Transverse colon (tissue), 4 donors: Measurements from ENCODE around the gene NLGN1. TPM values are rescaled to one million over a fixed set of nuclear protein-coding genes. Genes with fewer than 3 reads are reported as not detected.
"Not testable (repeated sequence)": the region's sequence is repeated elsewhere in the genome, so short reads cannot be mapped to it uniquely, and the experiment has no call there.

ENCODE experiments used
- DNase-seq: peaks from one replicate; pipeline ENCODE4 v3.0.0-alpha.2; 2019
- H3K27ac ChIP-seq, 4 donors: fragments of 200-600 bp; sonication (generic); 2 replicates each; pipeline ENCODE4 v1.5.1; 2016 to 2018; ENCODE audit warnings: inconsistent platforms in 4 of 4
- H3K27me3 ChIP-seq: fragments of 200-600 bp; sonication (generic); 2 replicates; pipeline ENCODE4 v1.5.1; 2017; ENCODE audit warnings: inconsistent platforms
- H3K36me3 ChIP-seq, 4 donors: fragments of 200-600 bp; sonication (generic); 2 replicates each; pipeline ENCODE4 v1.5.1; 2017 to 2019; ENCODE audit warnings: inconsistent platforms in 4 of 4
- H3K4me1 ChIP-seq, 4 donors: fragments of 200-600 bp; sonication (generic); 2 replicates each; pipeline ENCODE4 v1.5.1; 2017 to 2020; ENCODE audit warnings: inconsistent platforms in 4 of 4
- H3K4me3 ChIP-seq, 4 donors: fragments of 200-600 bp; sonication (generic); 1 replicate in 1 of 4; 2 replicates in 3 of 4; pipeline versions ENCODE4 v1.5.1 to v1.6.1; 2017 to 2019; ENCODE audit warnings: inconsistent platforms in 4 of 4
- H3K9me3 ChIP-seq, 2 donors: fragments of 200-600 bp; sonication (generic); 2 replicates each; pipeline ENCODE4 v1.5.1; 2017 to 2019; ENCODE audit warnings: inconsistent platforms in 2 of 2
- CTCF ChIP-seq, 5 experiments: fragments of 200-600 bp in 3 of 5; fragments of 450-650 bp in 2 of 5; sonication (generic) in 3 of 5; IDR thresholded peaks; 1 replicate in 2 of 5; 2 replicates in 3 of 5; pipeline ENCODE4 v1.5.1; 2016 to 2017; ENCODE audit warnings: antibody characterized with exemption in 5 of 5, inconsistent platforms in 3 of 5, mild to moderate bottlenecking in 2 of 5, moderate library complexity in 1 of 5
- EP300 ChIP-seq: sonication (generic); formaldehyde crosslinking; IDR thresholded peaks from one replicate; pipeline ENCODE4 v1.6.1; 2017; ENCODE audit warnings: antibody characterized with exemption, low read depth
- POLR2A ChIP-seq: fragments of 450-650 bp; IDR thresholded peaks from one replicate; pipeline ENCODE4 v1.6.1; 2016; ENCODE audit warnings: antibody characterized with exemption, mild to moderate bottlenecking, moderate library complexity
- POLR2AphosphoS5 ChIP-seq, 3 donors: sonication (generic); formaldehyde crosslinking; IDR thresholded peaks; one replicate each; pipeline ENCODE4 v1.6.1; 2016; ENCODE audit warnings: antibody characterized with exemption in 3 of 3
- WGBS, 2 donors: methylation state at CpG; one replicate each; pipeline ENCODE4 v1.1.5; 2018; ENCODE audit warnings: low coverage in 1 of 2; 5-methylcytosine and 5-hydroxymethylcytosine counted together
- in situ Hi-C, 4 donors: fragments of 200-750 bp; cut with MboI; loops; one replicate each; pipeline versions ENCODE4 v1.15.0 to v1.15.1; 2017; ENCODE audit warnings: low sequenced_read_pairs in 3 of 4, low pct_ligation_motif_present in 1 of 4, low pct_unique_long_range_greater_than_20kb in 1 of 4
- intact Hi-C: fragments of 100-400 bp; cut with DNase I; formaldehyde crosslinking; loops from one replicate; pipeline ENCODE4 v1.15.1; 2023; ENCODE audit warnings: low total_unique reads
- total RNA-seq, 4 donors: library from RNA; depleted of rRNA; stranded (reverse); fragments of >200 nt; gene quantifications; one replicate each; pipeline ENCODE4 v1.1.0, GENCODE V29; 2016

Gene NLGN1
- total RNA-seq, 4 donors from 2014 or later, result 0.40 to 5.2 (median 1.9) TPM; not detected in 1

GRCh38 chr3:173586166-173586565 is 188.6 kb downstream of the NLGN1 start:
- Histone ChIP-seq H3K4me3 (no peak overlapping the region), H3K27me3 (peaks cover 12% of the 10 kb centered on the region), H3K4me1 (no peaks in the 10 kb centered on the region), H3K9me3 (no peaks in the 10 kb centered on the region), H3K36me3 (no peaks in the 10 kb centered on the region), H3K27ac (no peak overlapping the region)
- in situ Hi-C loops (no loop called here), intact Hi-C loops (no loop called here)
- TF ChIP-seq CTCF (IDR thresholded peaks at IDR 0.05) (no peak), POLR2AphosphoS5 (IDR thresholded peaks at IDR 0.05) (no peak), EP300 (no peak), POLR2A (no peak)
- WGBS, 2 donors, result 56 to 65% methylated on average over 2 of the region's 2 CpGs
- DNase-seq, result no peak

- H3K36me3 ChIP-seq, result no peaks in the 10 kb centered on the region
- no peaks in the 10 kb centered on the region for H3K4me1 ChIP-seq
- intact Hi-C loops, result no loop called here
- in situ Hi-C loops, result no loop called here
- no peak overlapping the region for H3K4me3 ChIP-seq
- H3K27me3 ChIP-seq, result peaks cover 12% of the 10 kb centered on the region
- H3K27ac ChIP-seq, result no peak overlapping the region
- no peaks in the 10 kb centered on the region for H3K9me3 ChIP-seq
- no peak for TF ChIP-seq EP300
- TF ChIP-seq POLR2A, result no peak
- no peak for TF ChIP-seq POLR2AphosphoS5 (IDR thresholded peaks at IDR 0.05)
- no peak for TF ChIP-seq CTCF (IDR thresholded peaks at IDR 0.05)
- DNase-seq, result no peak
- 79 to 98% methylated on average over 1 of the region's 1 CpG for WGBS, 2 donors
These were observed 189.5 kb downstream of the NLGN1 start for GRCh38 chr3:173587055-173587454.

- no peak for DNase-seq
- no peaks in the 10 kb centered on the region for H3K9me3 ChIP-seq
- H3K36me3 ChIP-seq, result no peaks in the 10 kb centered on the region
- no peak overlapping the region for H3K4me3 ChIP-seq
- intact Hi-C loops, result no loop called here
- H3K4me1 ChIP-seq, result no peaks in the 10 kb centered on the region
- H3K27ac ChIP-seq, result no peak overlapping the region
- peaks cover 12% of the 10 kb centered on the region for H3K27me3 ChIP-seq
- WGBS, 2 donors, result 68 to 96% methylated on average over 2 to 3 of the region's 3 CpGs
- TF ChIP-seq POLR2A (no peak), POLR2AphosphoS5 (IDR thresholded peaks at IDR 0.05) (no peak), EP300 (no peak), CTCF (IDR thresholded peaks at IDR 0.05) (no peak)
- in situ Hi-C loops, result no loop called here
These were observed 191.0 kb downstream of the NLGN1 start for GRCh38 chr3:173588556-173588955.

GRCh38 chr3:173589116-173589515 is 191.6 kb downstream of the NLGN1 start:
- intact Hi-C loops (no loop called here), in situ Hi-C loops (no loop called here)
- no peak for TF ChIP-seq POLR2AphosphoS5 (IDR thresholded peaks at IDR 0.05)
- H3K4me1 ChIP-seq, result no peaks in the 10 kb centered on the region
- 82 to 94% methylated on average over 1 of the region's 1 CpG for WGBS, 2 donors
- DNase-seq, result no peak
- no peaks in the 10 kb centered on the region for H3K9me3 ChIP-seq
- no peak overlapping the region for H3K27ac ChIP-seq
- H3K36me3 ChIP-seq, result no peaks in the 10 kb centered on the region
- no peak overlapping the region for H3K4me3 ChIP-seq
- H3K27me3 ChIP-seq, result peaks cover 12% of the 10 kb centered on the region

- Histone ChIP-seq H3K36me3 (no peaks in the 10 kb centered on the region), H3K27me3 (no peaks in the 10 kb centered on the region), H3K4me1 (no peaks in the 10 kb centered on the region), H3K27ac (no peak overlapping the region), H3K9me3 (no peaks in the 10 kb centered on the region), H3K4me3 (no peak overlapping the region)
- DNase-seq, result no peak
- 72 to 74% methylated on average over 2 of the region's 2 CpGs for WGBS, 2 donors
- no peak for TF ChIP-seq CTCF (IDR thresholded peaks at IDR 0.05)
- in situ Hi-C loops, result no loop called here
- intact Hi-C loops, result no loop called here
These were observed 193.9 kb downstream of the NLGN1 start for GRCh38 chr3:173591401-173591800.

- H3K9me3 ChIP-seq, intact Hi-C loops, H3K4me1 ChIP-seq, in situ Hi-C loops, H3K36me3 ChIP-seq, H3K27ac ChIP-seq, H3K4me3 ChIP-seq, DNase-seq, H3K27me3 ChIP-seq: not testable (repeated sequence)
- 48 to 50% methylated on average over 1 to 3 of the region's 3 CpGs for WGBS, 2 donors
These were observed 197.3 kb downstream of the NLGN1 start for GRCh38 chr3:173594881-173595280.
